GM12873 (cell line): ENCODE measurements around the gene PDCD10.

Experiments used
- TF ChIP-seq, protein P1 (sequence below): IDR thresholded peaks from 2 replicates; pipeline ENCODE4 v1.5.1; 2012; ENCODE audit warnings: low read depth, mild to moderate bottlenecking, moderate library complexity, low read length, control low read depth; ENCODE audit not compliant: insufficient read depth; ENCODE audit errors: missing control alignments

Gene PDCD10

DNA sequence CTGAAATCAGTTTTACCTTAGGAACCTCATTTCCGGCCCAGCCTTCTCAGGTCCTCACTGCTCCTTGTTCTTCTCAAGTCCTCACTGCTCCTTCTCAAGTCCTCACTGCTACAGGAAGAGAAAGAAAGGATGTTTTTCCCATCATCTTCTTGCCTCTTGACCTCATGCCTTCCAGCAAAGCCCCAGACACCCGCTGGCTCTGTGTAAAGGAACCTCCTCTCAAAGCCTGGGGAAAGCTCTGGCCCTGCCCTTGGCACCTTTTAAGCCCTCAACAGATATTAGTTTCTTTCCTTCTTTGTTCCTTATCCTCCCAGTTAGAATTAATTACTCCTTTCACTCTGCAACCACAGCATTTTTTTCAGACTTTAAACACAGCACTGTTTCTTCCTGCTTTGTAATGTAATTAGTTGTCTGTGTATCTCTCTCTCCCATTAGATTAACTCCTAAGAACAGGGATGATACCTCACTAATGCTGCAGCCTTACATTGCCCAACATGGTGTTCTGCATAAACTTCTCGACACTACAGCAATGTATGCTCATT lies 76.9 kb downstream of the PDCD10 start:
- TF ChIP-seq, protein P1, sequence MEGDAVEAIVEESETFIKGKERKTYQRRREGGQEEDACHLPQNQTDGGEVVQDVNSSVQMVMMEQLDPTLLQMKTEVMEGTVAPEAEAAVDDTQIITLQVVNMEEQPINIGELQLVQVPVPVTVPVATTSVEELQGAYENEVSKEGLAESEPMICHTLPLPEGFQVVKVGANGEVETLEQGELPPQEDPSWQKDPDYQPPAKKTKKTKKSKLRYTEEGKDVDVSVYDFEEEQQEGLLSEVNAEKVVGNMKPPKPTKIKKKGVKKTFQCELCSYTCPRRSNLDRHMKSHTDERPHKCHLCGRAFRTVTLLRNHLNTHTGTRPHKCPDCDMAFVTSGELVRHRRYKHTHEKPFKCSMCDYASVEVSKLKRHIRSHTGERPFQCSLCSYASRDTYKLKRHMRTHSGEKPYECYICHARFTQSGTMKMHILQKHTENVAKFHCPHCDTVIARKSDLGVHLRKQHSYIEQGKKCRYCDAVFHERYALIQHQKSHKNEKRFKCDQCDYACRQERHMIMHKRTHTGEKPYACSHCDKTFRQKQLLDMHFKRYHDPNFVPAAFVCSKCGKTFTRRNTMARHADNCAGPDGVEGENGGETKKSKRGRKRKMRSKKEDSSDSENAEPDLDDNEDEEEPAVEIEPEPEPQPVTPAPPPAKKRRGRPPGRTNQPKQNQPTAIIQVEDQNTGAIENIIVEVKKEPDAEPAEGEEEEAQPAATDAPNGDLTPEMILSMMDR, result no peak

DNA sequence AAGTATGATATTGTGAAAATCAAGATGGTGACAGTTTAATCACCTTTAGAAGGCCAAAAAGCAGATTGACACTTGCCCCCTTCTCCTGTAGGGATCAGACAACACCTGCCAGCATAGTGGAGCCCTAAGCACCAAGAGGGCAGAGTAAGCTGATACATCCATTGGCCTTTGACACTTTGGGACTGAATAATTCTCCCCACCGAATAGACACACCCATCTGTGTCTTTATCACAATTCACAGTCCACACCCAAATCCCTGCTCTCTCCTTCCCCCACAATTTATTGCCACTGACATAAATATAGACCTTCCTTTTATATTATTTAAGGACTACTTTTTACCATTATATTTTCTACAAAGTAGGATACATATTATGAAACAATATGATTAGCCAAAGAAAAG lies 77.9 kb downstream of the PDCD10 start:
- TF ChIP-seq, protein P1, result no peak

DNA sequence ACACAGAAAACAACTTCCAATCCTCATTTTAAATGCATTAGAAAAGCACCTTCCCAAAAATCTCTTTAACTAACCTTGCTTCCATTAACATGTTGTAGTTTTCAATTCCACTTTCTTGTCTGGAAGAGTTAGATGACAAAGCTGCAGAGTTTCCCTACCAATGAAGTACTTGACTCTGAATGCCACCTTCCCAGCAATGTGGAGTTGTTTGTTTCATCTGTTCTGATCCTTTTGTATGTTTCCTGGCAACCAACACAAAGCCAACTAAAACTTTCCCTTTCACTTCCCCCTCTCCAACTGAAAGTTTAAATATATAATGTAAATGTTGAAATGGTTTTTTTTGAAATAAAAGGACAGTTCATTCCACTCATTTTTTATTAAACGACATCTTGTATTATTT lies 80.9 kb downstream of the PDCD10 start, which contains the start of gene WDR49:
TSS of gene WDR49 (minus strand) at position 183 of the 400 bp plus-strand sequence. CDS start 517 bp downstream, outside the sequence.
- TF ChIP-seq, protein P1, result no peak

DNA sequence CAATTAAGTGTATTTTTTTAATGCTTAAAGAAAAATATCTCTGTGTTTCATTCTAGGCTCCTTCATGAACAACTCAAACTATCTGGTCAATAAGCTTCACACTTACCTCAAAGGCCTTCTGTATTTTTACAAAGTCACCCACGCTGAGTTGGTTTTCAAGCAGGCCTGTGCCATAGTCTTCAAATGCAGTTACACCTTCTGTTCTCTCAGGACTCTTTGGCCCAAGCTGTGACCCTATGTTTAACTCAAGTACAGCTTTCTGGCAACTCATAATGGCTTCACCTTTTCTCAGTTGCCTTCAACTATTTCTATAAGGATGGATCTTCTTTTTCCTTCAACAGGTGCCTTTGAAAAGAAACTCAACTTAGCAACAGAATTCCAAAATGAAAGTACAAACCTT lies 81.5 kb downstream of the PDCD10 start:
- TF ChIP-seq, protein P1, result no peak

DNA sequence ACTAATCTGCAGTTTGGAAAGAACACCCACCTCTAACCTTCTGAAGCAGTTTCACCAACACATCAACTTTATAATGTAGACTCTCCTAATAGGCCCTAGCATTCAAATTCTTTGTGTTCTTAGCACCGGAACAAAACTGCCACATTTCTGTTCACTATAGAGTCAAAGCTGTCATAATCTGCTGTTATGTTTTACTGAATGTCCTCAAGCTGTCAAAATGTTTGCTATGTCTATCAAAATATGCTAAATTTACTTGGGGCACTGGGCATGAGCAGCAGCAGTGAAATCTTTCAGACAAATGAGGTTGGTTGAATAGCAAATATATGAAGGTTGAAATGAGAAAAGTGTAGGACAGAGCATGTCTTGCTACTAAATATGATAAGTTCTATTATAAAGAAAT lies 82.9 kb downstream of the PDCD10 start:
- TF ChIP-seq, protein P1, result no peak

DNA sequence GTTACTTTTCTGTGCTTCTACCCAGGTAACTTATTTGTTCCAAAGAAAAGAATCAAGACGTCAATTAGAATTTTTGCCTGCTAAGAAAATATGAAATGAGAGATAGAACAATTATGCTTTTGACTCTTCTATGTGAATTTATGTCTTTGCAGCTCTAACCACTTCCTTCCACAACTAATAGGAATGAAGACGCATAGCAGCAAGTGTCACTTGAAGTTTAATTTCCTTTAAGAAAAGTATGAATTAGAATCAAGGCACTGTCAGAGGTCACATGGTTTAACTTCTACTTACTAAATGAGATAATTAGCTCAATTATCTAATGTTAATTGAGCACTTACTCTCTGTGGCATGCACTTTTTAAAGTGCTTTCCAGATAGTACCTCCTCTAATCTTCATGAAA lies 84.2 kb downstream of the PDCD10 start:
- TF ChIP-seq, protein P1, result no peak

DNA sequence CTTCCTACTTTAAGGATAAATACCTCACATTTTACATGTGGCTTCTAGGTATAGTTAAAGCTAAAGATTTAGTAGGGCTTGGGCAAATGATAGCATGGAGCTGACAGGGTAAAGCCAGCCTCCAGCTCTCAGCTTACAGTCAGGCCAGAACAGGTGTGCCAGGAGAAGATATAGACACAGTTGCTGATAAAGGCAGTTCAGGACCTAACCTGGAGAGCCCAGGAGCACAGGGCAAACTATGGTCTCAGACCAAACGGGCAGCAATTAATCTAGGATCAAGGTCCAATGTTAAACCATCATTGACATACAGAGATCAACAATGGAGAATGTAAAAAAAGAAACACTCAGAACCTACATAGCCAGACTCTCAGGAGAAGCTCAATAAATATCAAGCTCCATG lies 84.9 kb downstream of the PDCD10 start:
- TF ChIP-seq, protein P1, result no peak

DNA sequence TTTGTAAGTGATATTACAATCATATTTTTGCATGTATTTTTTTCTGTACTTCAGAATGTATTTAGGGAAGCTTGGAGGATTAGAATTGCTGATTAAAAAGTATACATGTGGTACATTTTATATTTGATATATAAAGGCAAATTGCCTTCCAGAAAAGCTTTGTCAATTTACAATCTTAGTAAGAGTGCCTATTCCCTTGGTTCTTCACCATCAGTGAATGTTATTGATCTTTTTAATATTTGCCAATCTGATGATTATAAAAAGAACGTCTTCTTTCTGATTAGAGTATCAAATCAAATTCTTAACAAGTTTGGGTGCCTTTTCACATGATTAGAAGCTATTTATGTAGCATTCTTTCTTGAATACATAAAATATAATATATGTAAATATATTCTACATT lies 90.1 kb downstream of the PDCD10 start:
- TF ChIP-seq, protein P1, result no peak
